ENCODE measurements around the gene FZD1. TPM values are rescaled to one million over a fixed set of nuclear protein-coding genes. Genes with fewer than 3 reads are reported as not detected.

The FZD1 gene
- total and polyA plus RNA-seq, 2 of the 8 experiments (the other 6 are each of a cell fraction or from before 2014, with no cell fraction given), result 0.62 to 0.91 TPM

- no peak for TF ChIP-seq ATF3 (IDR thresholded peaks at IDR 0.05; ENCODE audit: insufficient read depth, low read depth, low read length)
- no peak for TF ChIP-seq RFX5 (IDR thresholded peaks at IDR 0.05; ENCODE audit: borderline replicate concordance, low read depth, low read length)
- no peak for TF ChIP-seq HDAC2 (IDR thresholded peaks at IDR 0.05; ENCODE audit: borderline replicate concordance in 1 of 2, low read depth in 2 of 2, low read length in 2 of 2)
- TF ChIP-seq CHD1 (IDR thresholded peaks at IDR 0.05; ENCODE audit: low read depth, low read length), result no peak
- TF ChIP-seq YY1 (IDR thresholded peaks at IDR 0.05; ENCODE audit: low read depth, low read length), result no peak
- no peak for TF ChIP-seq CREB1 (IDR thresholded peaks at IDR 0.05)
- TF ChIP-seq GABPA (IDR thresholded peaks at IDR 0.05; ENCODE audit: borderline replicate concordance, insufficient read depth, low read length), result no peak
- no peak for TF ChIP-seq EGR1 (IDR thresholded peaks at IDR 0.05; ENCODE audit: borderline replicate concordance, low read depth, low read length)
- TF ChIP-seq CBX8 (IDR thresholded peaks at IDR 0.05; ENCODE audit: borderline replicate concordance, low read depth, low read length), result no peak
- no peak for TF ChIP-seq SP4 (IDR thresholded peaks at IDR 0.05; ENCODE audit: low read length)
- TF ChIP-seq CHD2 (IDR thresholded peaks at IDR 0.05; ENCODE audit: low read length), result no peak
Observed at GRCh38 chr7:91239171-91239604, 25.0 kb upstream of the FZD1 start (continued).
